PC-3 (cell line): ENCODE data around the gene VANGL2. TPM values are rescaled to one million over a fixed set of nuclear protein-coding genes. Genes with fewer than 3 reads are reported as not detected.
A peak's percentile ranks its signal among the peaks of the same experiment; 100 is the strongest.

ENCODE experiments used
- ATAC-seq: fragments of 200-7000 bp; cut with Tn5 transposase; 2 replicates; pipeline ENCODE4 v1.9.1; 2020; ENCODE audit warnings: mild to moderate bottlenecking, moderate library complexity
- BruUV-seq: library from RNA; stranded (reverse); fragments of 400-500 nt; replicated peaks from 2 replicates; lab custom pipeline; 2021; lab: Mats Ljungman, UMichigan
- CTCF ChIA-PET: fragments of 300-600 bp; sonication (Branson Sonifier 250); formaldehyde crosslinking; loops from one replicate; lab custom pipeline; 2022; ENCODE audit warnings: antibody characterized with exemption; lab: Charles Lee
- POLR2A ChIA-PET: fragments of 300-600 bp; sonication (Branson Sonifier 250); formaldehyde crosslinking; loops from one replicate; lab custom pipeline; 2022; ENCODE audit warnings: antibody characterized with exemption; ENCODE audit not compliant: unreplicated experiment; lab: Charles Lee
- DNase-seq: peaks from one replicate; pipeline ENCODE4 v3.0.0-alpha.2; 2015
- H2AFZ ChIP-seq: fragments of 300-600 bp; sonication (generic); 2 replicates; pipeline ENCODE4 v1.6.0; 2016; ENCODE audit warnings: antibody characterized with exemption, low read length
- H3F3A ChIP-seq: fragments of 300-600 bp; sonication (generic); one replicate; pipeline ENCODE4 v1.6.0; 2017; ENCODE audit warnings: antibody characterized with exemption, low read length, control low read depth, mild to moderate bottlenecking; ENCODE audit not compliant: unreplicated experiment
- H3K27ac ChIP-seq: fragments of 300-600 bp; sonication (generic); 2 replicates; pipeline ENCODE4 v1.5.1; 2016; ENCODE audit warnings: mild to moderate bottlenecking, low read length
- H3K27me3 ChIP-seq: fragments of 300-600 bp; sonication (generic); 2 replicates; pipeline ENCODE4 v1.6.1; 2016; ENCODE audit warnings: low read length, mixed read lengths
- H3K36me3 ChIP-seq: fragments of 300-600 bp; sonication (generic); 2 replicates; pipeline ENCODE4 v1.6.1; 2016; ENCODE audit warnings: low read depth, mixed run types, low read length, mixed read lengths
- H3K4me1 ChIP-seq: fragments of 300-600 bp; sonication (generic); 2 replicates; pipeline ENCODE4 v1.5.1; 2016; ENCODE audit warnings: low read length; ENCODE audit not compliant: insufficient read depth
- H3K4me2 ChIP-seq: fragments of 300-600 bp; sonication (generic); 2 replicates; pipeline ENCODE4 v1.6.0; 2016; ENCODE audit warnings: low read length
- H3K4me3 ChIP-seq: fragments of 300-600 bp; sonication (generic); 2 replicates; pipeline ENCODE4 v1.5.1; 2016; ENCODE audit warnings: mild to moderate bottlenecking, low read length, mixed read lengths
- H3K79me2 ChIP-seq: fragments of 300-600 bp; sonication (generic); 2 replicates; pipeline ENCODE4 v1.6.1; 2017; ENCODE audit warnings: low read length, mixed read lengths
- H3K9ac ChIP-seq: fragments of 300-600 bp; sonication (generic); 2 replicates; pipeline ENCODE4 v1.6.0; 2016; ENCODE audit warnings: mild to moderate bottlenecking, low read length
- H3K9me2 ChIP-seq: fragments of 300-600 bp; sonication (generic); replicated peaks from 2 replicates; pipeline ENCODE4 v1.6.1; 2016; ENCODE audit warnings: mixed run types, low read length, mixed read lengths
- H3K9me3 ChIP-seq: fragments of 300-600 bp; sonication (generic); 2 replicates; pipeline ENCODE4 v1.6.1; 2016; ENCODE audit warnings: low read length, mixed read lengths
- H4K20me1 ChIP-seq: fragments of 300-600 bp; sonication (generic); 2 replicates; pipeline ENCODE4 v1.6.1; 2016; ENCODE audit warnings: low read length, mixed read lengths
- CTCF ChIP-seq: fragments of 300-600 bp; sonication (generic); conservative IDR thresholded peaks from 2 replicates; pipeline ENCODE4 v1.5.1; 2017; ENCODE audit warnings: antibody characterized with exemption, low read depth, mild to moderate bottlenecking, low read length
- EZH2 ChIP-seq: fragments of 300-600 bp; sonication (generic); IDR thresholded peaks from one replicate; pipeline ENCODE4 v1.6.1; 2017; ENCODE audit warnings: antibody characterized with exemption, mild to moderate bottlenecking, low read length; ENCODE audit not compliant: unreplicated experiment
- EZH2phosphoT487 ChIP-seq: fragments of 300-600 bp; sonication (generic); IDR thresholded peaks from 2 replicates; pipeline ENCODE4 v1.6.1; 2018; ENCODE audit warnings: mild to moderate bottlenecking, antibody characterized with exemption, low read length, borderline replicate concordance
- intact Hi-C: fragments of 100-400 bp; cut with micrococcal nuclease; formaldehyde crosslinking; loops from 2 replicates; pipeline ENCODE4 v1.9.0; 2023
- total RNA-seq: library from RNA; depleted of rRNA; stranded (reverse); fragments of >200 nt; gene quantifications from 2 replicates; pipeline ENCODE4 v1.2.3, GENCODE V29; 2014

The VANGL2 gene
- total RNA-seq, 1 experiment from 2014 or later: 0.44 TPM

GRCh38 chr1:160361199-160361598, 39.2 kb upstream of the VANGL2 start:
- no peak for DNase-seq
- no peaks in the 10 kb centered on the region for H3K9me2 ChIP-seq
- no peak overlapping the region for H2AFZ ChIP-seq
- H3K4me2 ChIP-seq: no peak overlapping the region
- no peaks in the 10 kb centered on the region for H3K4me1 ChIP-seq
- H3F3A ChIP-seq: no peaks in the 10 kb centered on the region
- no peaks in the 10 kb centered on the region for H4K20me1 ChIP-seq
- no peak overlapping the region for H3K4me3 ChIP-seq
- peaks cover 28% of the 10 kb centered on the region for H3K36me3 ChIP-seq
- intact Hi-C loops: no loop called here
- TF ChIP-seq EZH2phosphoT487 (no peak), CTCF (no peak), EZH2 (no peak)
- no peaks in the 10 kb centered on the region for H3K79me2 ChIP-seq
- H3K9ac ChIP-seq: no peak overlapping the region
- no peaks in the 10 kb centered on the region for H3K9me3 ChIP-seq
- H3K27me3 ChIP-seq: no peaks in the 10 kb centered on the region
- ATAC-seq: no peak
- no peak overlapping the region for H3K27ac ChIP-seq
- BruUV-seq: TSS peak; percentile 3
- CTCF ChIA-PET: no interaction called here
- POLR2A ChIA-PET: no interaction called here

- H3K4me3 ChIP-seq: no peak overlapping the region
- no peak overlapping the region for H2AFZ ChIP-seq
- no peaks in the 10 kb centered on the region for H3K79me2 ChIP-seq
- H3K9me3 ChIP-seq: no peaks in the 10 kb centered on the region
- DNase-seq (no peak), ATAC-seq (no peak)
- no peak for TF ChIP-seq EZH2phosphoT487
- TF ChIP-seq EZH2: no peak
- TF ChIP-seq CTCF: no peak
- BruUV-seq: no TSS peak
- POLR2A ChIA-PET: no interaction called here
- no peaks in the 10 kb centered on the region for H3K9me2 ChIP-seq
- no peaks in the 10 kb centered on the region for H3K4me1 ChIP-seq
- no peaks in the 10 kb centered on the region for H4K20me1 ChIP-seq
- no peaks in the 10 kb centered on the region for H3F3A ChIP-seq
- intact Hi-C loops: no loop called here
- no peak overlapping the region for H3K4me2 ChIP-seq
- CTCF ChIA-PET: no interaction called here
- peaks cover 23% of the 10 kb centered on the region for H3K36me3 ChIP-seq
- H3K27me3 ChIP-seq: no peaks in the 10 kb centered on the region
- H3K27ac ChIP-seq: no peak overlapping the region
- no peak overlapping the region for H3K9ac ChIP-seq
Observed at GRCh38 chr1:160361814-160362167, 38.6 kb upstream of the VANGL2 start.

- no peak overlapping the region for H3K9ac ChIP-seq
- H3F3A ChIP-seq: no peaks in the 10 kb centered on the region
- DNase-seq: no peak
- no peak overlapping the region for H3K4me2 ChIP-seq
- H3K4me3 ChIP-seq: no peak overlapping the region
- H3K36me3 ChIP-seq: peaks cover 18% of the 10 kb centered on the region; the same call in 1 of the 2 replicates
- H3K79me2 ChIP-seq: no peaks in the 10 kb centered on the region
- H4K20me1 ChIP-seq: no peaks in the 10 kb centered on the region
- no peaks in the 10 kb centered on the region for H3K4me1 ChIP-seq
- no peak for TF ChIP-seq CTCF
- TF ChIP-seq EZH2phosphoT487: no peak
- TF ChIP-seq EZH2: no peak
- no peaks in the 10 kb centered on the region for H3K9me3 ChIP-seq
- no peak overlapping the region for H3K27ac ChIP-seq
- H3K9me2 ChIP-seq: no peaks in the 10 kb centered on the region
- no peak overlapping the region for H2AFZ ChIP-seq
- intact Hi-C loops: no loop called here
- BruUV-seq: no TSS peak
- no peaks in the 10 kb centered on the region for H3K27me3 ChIP-seq
- ATAC-seq: no peak
- POLR2A ChIA-PET: no interaction called here
- CTCF ChIA-PET: interaction anchor here (0.8 kb wide), 1 partner anchor 13 kb away, joined by 3 read pairs; no protein-coding TSS in a partner anchor
Observed at GRCh38 chr1:160362168-160362957, 38.0 kb upstream of the VANGL2 start.
